SU-DHL-6 (cell line): Measurements from ENCODE around the gene CX3CL1.

Source experiments
- H2AFZ ChIP-seq: fragments of 200-600 bp; sonication (generic); 2 replicates; pipeline ENCODE4 v1.6.1; 2014; ENCODE audit warnings: low read depth, mild to moderate bottlenecking, moderate library complexity, mixed read lengths, antibody characterized with exemption, low read length; ENCODE audit not compliant: severe bottlenecking
- H3F3A ChIP-seq: fragments of 200-600 bp; shearing (Covaris generic); 2 replicates; pipeline ENCODE4 v1.6.0; 2016; ENCODE audit warnings: antibody characterized with exemption, mild to moderate bottlenecking; ENCODE audit not compliant: insufficient read depth
- H3K27ac ChIP-seq: fragments of 200-600 bp; sonication (generic); 2 replicates; pipeline ENCODE4 v1.5.1; 2016; ENCODE audit warnings: low read depth, mild to moderate bottlenecking, low read length, moderate library complexity, mixed read lengths
- H3K27me3 ChIP-seq: fragments of 200-600 bp; sonication (generic), shearing (Covaris generic); 2 replicates; pipeline ENCODE4 v1.6.0; 2014; ENCODE audit warnings: mild to moderate bottlenecking, low read length
- H3K36me3 ChIP-seq: fragments of 200-600 bp; sonication (generic); 2 replicates; pipeline ENCODE4 v1.6.1; 2014; ENCODE audit warnings: mild to moderate bottlenecking, low read length, mixed read lengths
- H3K4me2 ChIP-seq: fragments of 300-600, 200-600 bp; shearing (Covaris generic), sonication (generic); 2 replicates; pipeline ENCODE4 v1.6.0; 2014; ENCODE audit warnings: low read length, low read depth, mild to moderate bottlenecking; ENCODE audit not compliant: poor library complexity, severe bottlenecking
- H3K4me3 ChIP-seq: fragments of 200-600 bp; sonication (generic); 2 replicates; pipeline ENCODE4 v1.5.1; 2014; ENCODE audit warnings: antibody characterized with exemption, low read length, mild to moderate bottlenecking, mixed read lengths; ENCODE audit not compliant: insufficient read depth, poor library complexity, severe bottlenecking
- H3K79me2 ChIP-seq: fragments of 200-600 bp; sonication (generic); 2 replicates; pipeline ENCODE4 v1.6.1; 2014; ENCODE audit warnings: mild to moderate bottlenecking, low read length, moderate library complexity; ENCODE audit not compliant: insufficient read depth
- H3K9ac ChIP-seq: fragments of 200-600 bp; sonication (generic); 2 replicates; pipeline ENCODE4 v1.7.0; 2014; ENCODE audit warnings: mild to moderate bottlenecking, low read length
- H3K9me2 ChIP-seq: fragments of 200-600 bp; sonication (generic); replicated peaks from 2 replicates; pipeline ENCODE4 v1.6.1; 2014; ENCODE audit warnings: low read length; ENCODE audit not compliant: insufficient read depth
- H3K9me3 ChIP-seq: fragments of 200-600 bp; sonication (generic); 2 replicates; pipeline ENCODE4 v1.6.1; 2014; ENCODE audit warnings: low read length, mixed read lengths; ENCODE audit not compliant: insufficient read depth
- H4K20me1 ChIP-seq: fragments of 200-600 bp; sonication (generic); 2 replicates; pipeline ENCODE4 v1.6.1; 2014; ENCODE audit warnings: low read depth, mild to moderate bottlenecking, antibody characterized with exemption, low read length, moderate library complexity, mixed read lengths
- CTCF ChIP-seq: fragments of 200-600 bp; sonication (generic); IDR thresholded peaks from one replicate; pipeline ENCODE4 v1.5.1; 2017; ENCODE audit warnings: antibody characterized with exemption, mild to moderate bottlenecking, low read length, moderate library complexity; ENCODE audit not compliant: insufficient read depth, poor library complexity, severe bottlenecking
- EZH2phosphoT487 ChIP-seq: fragments of 200-600 bp; sonication (generic), shearing (Covaris generic); conservative IDR thresholded peaks from 2 replicates; pipeline ENCODE4 v1.6.1; 2018; ENCODE audit warnings: mild to moderate bottlenecking, antibody characterized with exemption, low read length, moderate library complexity, mixed read lengths

The CX3CL1 gene

GRCh38 chr16:57384248-57385070, 12.2 kb downstream of the CX3CL1 start:
- Histone ChIP-seq H3K9me3 (no peaks in the 10 kb centered on the region), H3K9ac (no peak overlapping the region), H3K4me3 (no peak overlapping the region), H3K79me2 (no peaks in the 10 kb centered on the region), H3K27me3 (no peaks in the 10 kb centered on the region), H3K27ac (no peak overlapping the region), H3K4me2 (no peak overlapping the region), H3K36me3 (no peaks in the 10 kb centered on the region), H4K20me1 (no peaks in the 10 kb centered on the region), H3F3A (no peaks in the 10 kb centered on the region), H3K9me2 (no peaks in the 10 kb centered on the region), H2AFZ (no peak overlapping the region)
- TF ChIP-seq CTCF: no peak
- no peak for TF ChIP-seq EZH2phosphoT487

GRCh38 chr16:57385083-57385482, 12.8 kb downstream of the CX3CL1 start:
- Histone ChIP-seq H3K4me3 (no peak overlapping the region), H3F3A (no peaks in the 10 kb centered on the region), H3K9ac (no peak overlapping the region), H3K27ac (no peak overlapping the region), H3K9me3 (no peaks in the 10 kb centered on the region), H2AFZ (no peak overlapping the region), H3K36me3 (no peaks in the 10 kb centered on the region), H3K4me2 (no peak overlapping the region), H3K79me2 (no peaks in the 10 kb centered on the region), H3K27me3 (no peaks in the 10 kb centered on the region), H3K9me2 (no peaks in the 10 kb centered on the region), H4K20me1 (no peaks in the 10 kb centered on the region)
- TF ChIP-seq CTCF: no peak

GRCh38 chr16:57386381-57386951, 14.2 kb downstream of the CX3CL1 start:
- Histone ChIP-seq H3K4me3 (no peak overlapping the region), H3K27ac (no peak overlapping the region), H3K4me2 (no peak overlapping the region), H2AFZ (no peak overlapping the region), H3K9ac (no peak overlapping the region), H3K79me2 (no peaks in the 10 kb centered on the region), H3K9me2 (no peaks in the 10 kb centered on the region), H4K20me1 (no peaks in the 10 kb centered on the region), H3K36me3 (no peaks in the 10 kb centered on the region), H3K27me3 (no peaks in the 10 kb centered on the region), H3F3A (no peaks in the 10 kb centered on the region), H3K9me3 (no peaks in the 10 kb centered on the region)
- no peak for TF ChIP-seq EZH2phosphoT487
- TF ChIP-seq CTCF: no peak
